Fibroblast of pulmonary artery (primary cell): ENCODE measurements around the gene WNK2.
"Not testable (repeated sequence)": the region's sequence is repeated elsewhere in the genome, so short reads cannot be mapped to it uniquely, and the experiment has no call there.

Experiments used
- DNase-seq: peaks from one replicate; pipeline ENCODE4 v3.0.0-alpha.2; 2010; ENCODE audit warnings: low read depth
- H3K4me3 ChIP-seq: replicated peaks from 2 replicates; pipeline ENCODE4 v1.5.1; 2011; ENCODE audit warnings: low read depth, mild to moderate bottlenecking, control low read depth, low read length, moderate library complexity
- CTCF ChIP-seq: IDR thresholded peaks from 2 replicates; pipeline ENCODE4 v1.5.1; 2011; ENCODE audit warnings: mild to moderate bottlenecking, control low read depth, low read length, inconsistent platforms; ENCODE audit errors: missing control alignments

Gene WNK2

GRCh38 chr9:93361995-93362394 lies 178.1 kb downstream of the WNK2 start:
- H3K4me3 ChIP-seq: no peak overlapping the region
- no peak for TF ChIP-seq CTCF
- no peak for DNase-seq

- no peak for TF ChIP-seq CTCF
- no peak for DNase-seq
- H3K4me3 ChIP-seq: no peak overlapping the region
Observed at GRCh38 chr9:93364734-93365426, 180.9 kb downstream of the WNK2 start.

DNA sequence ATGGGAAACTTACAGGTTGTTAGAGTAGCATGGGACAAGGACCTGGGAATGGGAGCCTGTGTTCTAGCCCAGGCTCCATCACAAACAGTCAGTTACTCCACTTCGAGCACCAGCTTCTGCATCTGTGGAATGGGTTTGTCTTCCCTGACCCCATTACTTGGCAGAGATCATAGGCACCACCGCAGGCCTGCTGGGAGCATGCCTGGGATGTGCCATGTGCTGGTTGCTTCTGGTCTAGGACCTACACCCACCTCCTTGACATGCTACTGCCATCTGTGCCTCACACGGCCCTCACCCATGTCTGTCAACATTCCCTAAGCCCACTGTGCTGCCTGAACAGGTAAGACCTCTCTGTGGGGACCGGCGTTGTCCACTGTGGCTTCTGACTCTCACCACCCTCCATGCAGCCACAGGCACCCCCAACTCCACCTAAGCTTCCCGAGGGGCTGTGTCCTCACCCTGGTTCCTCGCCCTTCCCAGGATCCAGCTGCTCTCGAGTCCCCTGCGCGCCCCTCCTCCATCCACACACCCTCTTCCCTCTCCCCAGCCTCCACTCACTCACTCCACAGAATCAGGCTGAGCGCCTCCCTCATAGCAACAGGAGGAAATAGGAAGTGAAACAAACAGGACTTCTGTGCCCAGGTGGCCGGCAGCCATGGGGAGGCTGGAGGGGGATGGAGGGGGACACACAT lies 181.6 kb downstream of the WNK2 start:
- no peak for DNase-seq
- TF ChIP-seq CTCF: no peak
- H3K4me3 ChIP-seq: no peak overlapping the region

DNA sequence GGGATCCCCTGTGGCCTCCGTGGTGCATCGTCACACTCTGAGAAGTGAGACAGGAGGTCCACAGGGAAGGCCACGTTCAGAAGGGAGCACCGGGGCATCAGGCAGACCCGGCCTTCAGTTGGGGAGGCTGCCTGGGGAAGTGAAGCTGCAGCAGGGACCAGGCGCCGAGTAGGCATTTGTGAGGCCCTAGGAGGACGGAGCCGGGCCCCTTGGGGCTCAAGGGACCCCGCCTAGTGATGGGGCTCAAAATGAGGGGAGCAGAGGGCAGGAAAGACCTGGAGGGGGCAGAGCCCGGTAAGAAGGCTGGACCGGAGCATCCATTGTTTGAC lies 182.1 kb downstream of the WNK2 start:
- no peak overlapping the region for H3K4me3 ChIP-seq
- TF ChIP-seq CTCF: no peak
- no peak for DNase-seq

GRCh38 chr9:93366486-93366885 lies 182.5 kb downstream of the WNK2 start:
- not testable (repeated sequence) for H3K4me3 ChIP-seq, DNase-seq

DNA sequence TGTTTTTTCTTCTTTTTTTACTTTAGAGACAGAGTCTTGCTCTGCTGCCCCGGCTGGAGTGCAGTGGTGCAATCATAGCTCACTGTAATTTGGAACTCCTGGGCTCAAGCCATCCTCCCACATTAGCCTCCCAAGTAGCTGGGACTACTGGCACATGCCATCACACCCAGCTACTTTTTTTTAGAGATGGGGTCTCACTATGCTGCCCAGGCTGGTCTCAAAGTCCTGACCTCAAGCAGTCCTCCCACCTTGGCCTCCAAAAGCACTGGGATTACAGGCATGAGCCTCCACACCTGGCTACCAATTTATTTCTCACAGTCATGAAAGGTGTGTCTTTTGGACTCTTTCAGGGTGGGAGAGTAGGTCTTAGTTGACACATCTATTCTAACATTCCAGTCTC lies 184.5 kb downstream of the WNK2 start:
- no peak overlapping the region for H3K4me3 ChIP-seq
- no peak for DNase-seq
- no peak for TF ChIP-seq CTCF

- no peak for TF ChIP-seq CTCF
- DNase-seq: no peak
- H3K4me3 ChIP-seq: no peak overlapping the region
Observed at GRCh38 chr9:93369686-93370085, 185.7 kb downstream of the WNK2 start.
